Peyer's patch (tissue), 4 donors: ENCODE data around the gene RRBP1.

ENCODE experiments used
- POLR2A ChIP-seq, 2 donors: fragments of 450-650 bp; IDR thresholded peaks; one replicate each; pipeline ENCODE4 v1.5.1; 2017; ENCODE audit warnings: antibody characterized with exemption in 2 of 2, mild to moderate bottlenecking in 2 of 2, moderate library complexity in 2 of 2
- TF ChIP-seq, protein P1 (sequence below), 6 experiments: fragments of 450-650 bp in 4 of 6; fragments of 200-600 bp in 2 of 6; sonication (generic) in 1 of 6; IDR thresholded peaks; one replicate each; pipeline ENCODE4 v1.5.1; 2017 to 2019; ENCODE audit warnings: antibody characterized with exemption in 6 of 6, mild to moderate bottlenecking in 3 of 6, moderate library complexity in 1 of 6

DNA sequence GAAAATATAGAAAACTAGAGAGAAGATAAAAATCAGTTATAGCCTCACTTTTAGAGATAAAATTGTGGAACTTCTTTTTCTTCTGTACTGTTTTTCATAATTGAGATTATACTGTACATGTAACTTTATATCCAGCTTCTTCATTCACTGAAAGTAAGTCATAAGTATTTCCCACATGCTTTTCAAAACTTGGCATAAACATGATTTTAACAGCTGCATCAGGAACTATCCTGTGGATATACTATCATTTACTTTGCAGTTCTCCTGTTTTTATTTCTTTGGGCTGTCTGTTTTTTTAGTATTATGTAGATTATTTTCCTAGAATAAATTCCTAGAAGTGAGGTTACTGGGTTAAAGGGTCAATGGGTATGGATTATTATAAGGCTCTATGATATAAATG lies 97.4 kb downstream of the RRBP1 start:
- no peak for TF ChIP-seq POLR2A (IDR thresholded peaks at IDR 0.05)
- TF ChIP-seq, protein P1, sequence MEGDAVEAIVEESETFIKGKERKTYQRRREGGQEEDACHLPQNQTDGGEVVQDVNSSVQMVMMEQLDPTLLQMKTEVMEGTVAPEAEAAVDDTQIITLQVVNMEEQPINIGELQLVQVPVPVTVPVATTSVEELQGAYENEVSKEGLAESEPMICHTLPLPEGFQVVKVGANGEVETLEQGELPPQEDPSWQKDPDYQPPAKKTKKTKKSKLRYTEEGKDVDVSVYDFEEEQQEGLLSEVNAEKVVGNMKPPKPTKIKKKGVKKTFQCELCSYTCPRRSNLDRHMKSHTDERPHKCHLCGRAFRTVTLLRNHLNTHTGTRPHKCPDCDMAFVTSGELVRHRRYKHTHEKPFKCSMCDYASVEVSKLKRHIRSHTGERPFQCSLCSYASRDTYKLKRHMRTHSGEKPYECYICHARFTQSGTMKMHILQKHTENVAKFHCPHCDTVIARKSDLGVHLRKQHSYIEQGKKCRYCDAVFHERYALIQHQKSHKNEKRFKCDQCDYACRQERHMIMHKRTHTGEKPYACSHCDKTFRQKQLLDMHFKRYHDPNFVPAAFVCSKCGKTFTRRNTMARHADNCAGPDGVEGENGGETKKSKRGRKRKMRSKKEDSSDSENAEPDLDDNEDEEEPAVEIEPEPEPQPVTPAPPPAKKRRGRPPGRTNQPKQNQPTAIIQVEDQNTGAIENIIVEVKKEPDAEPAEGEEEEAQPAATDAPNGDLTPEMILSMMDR (IDR thresholded peaks at IDR 0.05) = no peak
